CD4-positive, alpha-beta T cell treated with Interleukin-2 at 100 ng/mL for 4 hours (primary cell): ENCODE data around the gene OTOGL.

ENCODE experiments used
- DNase-seq: peaks from one replicate; pipeline ENCODE4 v3.0.0-alpha.2; 2020; ENCODE audit warnings: low spot score

Gene OTOGL

GRCh38 chr12:80099259-80099658 lies at the start of gene OTOGL:
Gene OTOGL (plus strand): TSS chr12:80099537. CDS start chr12:80209432, 109,895 bp downstream.
- DNase-seq: no peak

GRCh38 chr12:80050236-80050635 lies 49.1 kb upstream of the OTOGL start:
- DNase-seq: no peak

DNA sequence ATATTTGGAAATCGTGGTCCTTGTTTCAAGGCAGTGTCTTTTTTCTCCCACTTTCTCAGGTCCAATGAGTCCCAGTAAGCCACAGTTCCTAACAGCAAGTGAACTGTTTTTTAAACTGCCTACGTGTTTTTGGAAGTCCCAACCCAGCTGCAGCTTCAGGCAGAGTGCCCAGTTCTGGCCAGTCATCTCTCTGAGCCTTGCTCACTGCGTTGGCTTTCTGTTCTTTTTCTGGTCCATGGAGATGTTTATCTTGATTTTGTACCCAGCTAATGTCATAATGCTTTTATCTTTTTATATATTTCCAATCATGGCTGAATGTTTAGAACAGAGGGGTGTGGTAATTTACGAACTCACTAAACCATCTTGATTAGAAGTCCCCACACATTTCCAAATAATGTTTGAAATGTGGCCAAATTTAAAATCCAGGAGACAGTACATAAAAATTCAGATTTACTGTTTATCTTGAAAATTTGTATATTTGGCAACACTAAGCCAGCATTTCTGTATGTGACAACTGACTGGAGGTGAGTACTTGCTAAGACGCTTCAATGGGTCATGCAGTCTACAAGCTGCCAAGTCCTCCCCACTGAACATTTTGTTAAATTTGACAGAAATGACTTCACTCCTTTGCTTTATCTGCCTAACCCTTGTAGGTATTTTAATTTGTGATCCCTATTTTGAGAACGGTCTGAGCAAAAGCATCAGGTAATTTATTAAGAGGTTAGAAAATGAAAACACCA lies 46.1 kb upstream of the OTOGL start:
- no peak for DNase-seq

DNA sequence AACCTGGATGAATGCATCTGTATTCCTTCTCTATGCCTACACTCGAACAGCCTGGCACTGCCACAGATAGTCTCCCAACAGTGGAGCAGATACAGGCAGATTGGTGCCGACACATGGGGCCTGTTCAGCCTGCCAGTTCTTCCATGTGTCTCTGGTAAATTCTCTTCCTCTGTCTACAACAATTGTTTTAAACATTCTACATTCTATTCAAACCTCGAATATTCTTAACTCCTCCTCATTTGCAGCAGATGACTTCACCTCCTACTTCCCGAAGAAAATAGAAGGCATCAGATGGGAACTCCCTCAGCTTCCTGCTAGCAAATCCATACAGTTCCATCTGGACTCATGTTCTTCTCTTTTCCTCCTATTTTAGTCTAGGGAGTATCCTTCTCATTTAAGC lies 43.1 kb upstream of the OTOGL start:
- DNase-seq: no peak

DNA sequence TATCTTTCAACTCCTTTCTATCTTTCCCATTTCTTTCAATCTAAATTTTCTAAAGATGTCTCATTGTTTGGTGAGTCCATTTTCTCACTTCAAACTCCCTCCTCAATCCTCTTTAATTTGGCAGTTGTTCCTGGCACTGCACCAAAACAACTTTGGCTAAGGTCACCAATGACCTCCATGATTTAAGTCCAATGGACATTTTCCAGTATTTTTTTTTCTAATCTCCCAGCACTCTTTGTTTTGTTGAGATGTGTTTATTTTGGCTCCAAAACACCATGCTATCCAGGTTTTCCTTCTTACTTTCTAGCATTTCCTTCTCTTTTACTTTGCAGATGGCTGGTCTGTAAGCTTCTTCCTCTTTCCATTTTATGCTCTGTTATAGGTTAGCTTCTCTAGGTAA lies 42.5 kb upstream of the OTOGL start:
- no peak for DNase-seq

DNA sequence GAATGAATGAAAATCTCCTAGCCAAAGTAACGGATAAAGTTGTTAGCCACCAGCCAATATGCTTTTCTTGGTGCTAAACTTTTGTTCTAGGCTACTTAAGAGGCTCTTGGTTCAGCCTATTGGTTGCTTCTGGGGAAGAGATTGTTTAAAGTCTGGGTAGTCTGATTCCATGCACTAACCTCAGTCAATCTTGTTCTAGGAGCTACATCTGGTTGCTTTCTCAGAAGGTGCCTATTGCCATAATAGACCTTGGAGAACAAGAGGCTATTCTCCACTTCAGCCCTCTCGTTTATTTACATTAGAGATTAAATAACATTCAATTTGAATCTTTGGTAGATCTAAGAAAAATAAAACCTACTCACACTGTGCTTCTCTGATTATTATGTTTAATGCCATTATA lies 40.8 kb upstream of the OTOGL start:
- no peak for DNase-seq

- DNase-seq: no peak
Observed at GRCh38 chr12:80059102-80059501, 40.2 kb upstream of the OTOGL start.

DNA sequence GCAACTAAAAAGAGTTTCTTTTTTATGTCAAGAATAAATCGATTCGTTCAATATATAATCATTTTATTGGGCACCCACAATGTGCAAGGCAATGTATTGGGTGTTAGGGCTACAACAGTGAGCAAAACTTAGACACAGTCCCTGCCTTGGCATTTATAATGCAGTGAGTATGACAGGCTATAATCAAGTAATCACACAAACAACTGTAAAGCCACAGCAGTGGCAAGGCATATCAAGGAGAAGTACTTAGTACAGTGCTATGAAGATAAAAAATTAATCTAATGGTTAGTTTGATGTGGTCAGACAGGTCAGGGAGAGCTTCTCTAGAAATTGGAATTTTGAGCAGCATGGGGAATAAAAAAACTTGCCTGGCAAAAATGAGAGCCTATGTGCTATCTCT lies 39.5 kb upstream of the OTOGL start:
- DNase-seq: no peak

DNA sequence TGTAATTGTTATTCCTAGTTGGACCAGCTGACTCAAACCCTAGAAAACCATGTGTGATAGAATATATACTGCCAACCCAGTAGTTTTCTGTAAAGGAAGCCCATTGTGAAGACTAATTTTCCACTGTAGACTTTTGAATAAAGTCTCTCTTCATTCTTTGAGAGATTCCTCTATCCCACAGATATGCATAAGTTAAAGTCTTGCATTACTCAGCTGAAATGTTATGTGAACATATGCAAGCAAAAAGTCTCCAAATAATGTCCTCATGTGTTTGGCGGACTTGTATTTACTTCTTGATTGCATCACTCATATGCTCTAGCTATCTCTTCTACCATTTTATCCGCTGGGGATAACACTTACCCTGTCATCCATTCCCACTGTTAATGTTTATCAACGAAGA lies 35.1 kb upstream of the OTOGL start:
- DNase-seq: no peak

- DNase-seq: no peak
Observed at GRCh38 chr12:80064951-80065350, 34.4 kb upstream of the OTOGL start.

DNA sequence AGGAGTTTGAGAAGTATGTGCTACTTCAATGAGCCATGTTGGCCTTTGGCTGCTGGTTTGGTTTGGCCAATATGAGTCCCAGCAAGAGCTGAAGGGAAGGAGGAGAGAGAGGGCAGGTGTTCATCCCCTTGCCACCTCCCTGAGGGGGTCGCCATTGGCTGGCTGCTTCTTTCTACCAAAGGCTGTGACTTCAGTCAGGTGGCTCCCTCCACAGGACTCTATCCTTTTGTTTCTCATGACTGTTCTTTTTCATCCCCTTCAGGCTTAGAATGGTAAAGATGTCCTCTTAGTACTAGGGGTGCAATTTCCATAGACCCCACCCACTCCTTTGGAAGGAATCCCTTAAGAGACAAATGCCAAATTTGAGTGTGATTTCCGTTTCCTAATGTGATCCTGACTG lies 31.2 kb upstream of the OTOGL start:
- no peak for DNase-seq

GRCh38 chr12:80083892-80084614 lies 15.3 kb upstream of the OTOGL start:
- peak; percentile 68 for DNase-seq

- DNase-seq: no peak
Observed at GRCh38 chr12:80086025-80086424, 13.3 kb upstream of the OTOGL start.

DNA sequence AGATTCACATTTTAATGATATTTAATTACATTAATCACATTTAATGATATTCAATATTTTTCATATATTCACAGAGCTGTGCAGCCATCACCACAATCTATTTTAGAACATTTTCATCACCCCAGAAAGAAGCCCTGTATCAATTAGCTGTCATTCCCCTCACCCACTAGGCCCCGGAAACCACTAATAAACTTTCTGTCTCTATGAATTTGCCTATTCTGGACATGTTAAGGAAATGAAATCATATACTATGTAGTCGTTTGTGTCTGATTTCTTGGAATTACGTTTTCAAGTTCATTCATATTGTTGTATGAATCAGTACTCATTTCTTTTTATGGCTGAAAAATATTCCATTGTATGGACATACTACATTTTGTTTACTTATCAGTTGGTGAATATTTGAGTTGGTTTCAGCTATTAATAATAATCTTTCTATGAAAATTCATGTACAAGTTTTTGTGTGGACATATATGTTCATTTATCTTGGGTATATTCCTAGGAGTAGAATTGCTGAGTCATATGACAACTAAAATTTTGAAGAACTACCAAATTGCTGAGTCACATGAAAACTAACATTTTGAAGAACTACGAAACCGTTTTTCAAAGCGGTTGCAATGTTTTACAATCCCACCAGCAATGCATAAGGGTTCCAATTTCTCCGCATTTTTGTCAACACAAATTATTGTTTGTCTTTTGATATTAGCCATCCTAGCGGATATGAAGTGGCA lies 11.7 kb upstream of the OTOGL start:
- no peak for DNase-seq

DNA sequence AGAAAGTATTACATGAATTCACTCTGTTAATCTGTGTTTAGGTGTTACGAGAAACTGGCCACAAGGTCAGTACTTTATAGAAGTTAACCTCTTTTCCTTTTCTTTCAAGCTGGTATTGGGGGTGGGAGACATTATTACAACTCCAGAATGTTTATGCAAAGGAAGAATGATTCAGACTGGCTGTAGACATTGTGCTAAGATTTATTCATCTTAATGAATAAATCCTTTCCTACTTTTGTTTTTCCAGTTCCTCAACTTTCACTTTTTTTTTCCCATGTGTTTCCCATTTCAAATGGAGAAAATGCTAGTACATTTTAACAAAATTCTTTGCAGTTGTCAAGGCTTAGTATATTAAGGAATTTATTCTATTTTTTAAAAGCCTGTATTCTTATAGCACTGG lies 1.3 kb downstream of the OTOGL start:
- no peak for DNase-seq

DNA sequence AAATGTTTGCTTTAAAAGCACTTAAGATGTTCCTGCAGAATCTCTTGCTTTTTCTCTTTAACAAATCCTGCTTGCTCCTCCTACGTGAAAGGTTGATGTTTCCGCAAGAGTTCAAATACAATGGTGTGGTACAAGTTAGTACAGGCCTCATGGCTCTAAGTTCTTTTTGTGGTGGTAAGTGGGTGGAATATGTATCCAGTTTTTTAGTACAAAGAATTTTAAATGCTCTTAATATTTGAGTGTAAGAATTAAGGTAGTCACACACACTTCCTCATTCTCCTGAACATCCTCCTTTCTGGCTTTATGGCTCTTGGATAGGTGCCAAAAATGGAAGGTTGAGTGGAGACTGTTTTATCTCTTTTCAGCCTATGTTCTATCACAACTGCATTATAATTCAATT lies 1.8 kb downstream of the OTOGL start:
- no peak for DNase-seq

- DNase-seq: no peak
Observed at GRCh38 chr12:80107221-80107620, 7.9 kb downstream of the OTOGL start.

DNA sequence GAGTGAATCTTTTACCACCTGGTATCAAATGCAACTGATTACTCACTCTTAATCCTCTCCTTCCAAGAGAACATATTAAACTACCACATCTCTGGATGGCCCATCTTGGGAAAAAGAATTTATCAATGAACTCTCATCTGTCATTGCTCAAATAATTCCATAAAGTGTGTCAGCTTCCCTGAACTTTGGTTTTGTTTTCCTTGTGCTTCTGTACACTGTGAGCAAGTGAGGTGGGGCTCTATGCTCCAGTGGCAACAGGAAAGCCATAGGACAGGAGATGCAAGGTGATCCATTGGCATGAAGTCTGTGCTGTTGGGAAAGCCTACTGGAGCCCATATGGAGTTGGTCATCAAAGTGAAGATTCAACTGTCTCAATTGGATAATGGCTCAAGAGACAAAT lies 17.4 kb downstream of the OTOGL start:
- DNase-seq: no peak

GRCh38 chr12:80118565-80119324 lies 19.4 kb downstream of the OTOGL start:
- DNase-seq: no peak

DNA sequence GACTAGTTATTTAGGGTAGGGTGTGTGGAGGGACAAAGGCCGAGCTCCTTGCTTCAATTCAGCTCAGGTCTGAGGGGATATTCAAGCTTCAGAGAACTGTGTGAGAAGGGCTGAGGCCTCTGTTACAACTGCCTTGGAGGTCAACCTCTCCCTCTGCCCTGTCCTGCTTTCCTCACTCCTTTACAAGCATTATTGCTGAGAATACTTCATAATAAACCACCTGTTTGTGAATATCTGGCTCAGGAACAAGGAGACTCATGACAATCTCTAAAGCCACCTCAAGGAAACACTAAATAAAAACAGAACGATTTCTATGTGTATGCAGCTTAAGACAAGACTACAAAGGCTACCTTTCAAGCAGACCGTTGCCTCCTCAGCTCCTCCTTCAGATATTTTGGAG lies 21.7 kb downstream of the OTOGL start:
- no peak for DNase-seq

DNA sequence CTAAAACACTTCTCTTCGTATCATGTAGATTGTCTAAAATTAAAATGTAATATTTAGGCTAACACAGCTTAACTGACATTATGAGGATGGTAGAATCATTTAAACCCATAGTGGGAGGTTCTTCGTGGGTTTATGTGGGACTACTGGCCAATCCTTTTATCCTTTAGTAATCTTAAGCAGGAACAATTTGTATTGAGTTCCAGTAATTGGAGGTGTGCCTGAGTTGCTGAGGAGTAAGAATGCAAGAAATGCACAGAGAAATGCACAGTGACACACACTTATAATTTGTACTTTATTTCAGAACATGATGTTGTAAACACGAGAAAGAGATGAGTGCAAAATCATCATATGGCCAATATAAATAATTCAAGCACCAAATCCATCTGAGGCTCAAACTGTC lies 22.3 kb downstream of the OTOGL start:
- no peak for DNase-seq

- DNase-seq: no peak
Observed at GRCh38 chr12:80129895-80130530, 30.7 kb downstream of the OTOGL start.
